Stimulated activated CD8-positive, alpha-beta memory T cell treated with anti-CD3 and anti-CD28 coated beads, Interleukin-2, amount 100 ng/mL, for 48 hours (primary cell): ENCODE results near the gene ACTR1B.
"Not testable (repeated sequence)": the region's sequence is repeated elsewhere in the genome, so short reads cannot be mapped to it uniquely, and the experiment has no call there.

Experiments used
- DNase-seq, 2 donors: peaks; one replicate each; pipeline ENCODE4 v3.0.0-alpha.2; 2020; ENCODE audit warnings: low read depth in 2 of 2

Gene ACTR1B

DNA sequence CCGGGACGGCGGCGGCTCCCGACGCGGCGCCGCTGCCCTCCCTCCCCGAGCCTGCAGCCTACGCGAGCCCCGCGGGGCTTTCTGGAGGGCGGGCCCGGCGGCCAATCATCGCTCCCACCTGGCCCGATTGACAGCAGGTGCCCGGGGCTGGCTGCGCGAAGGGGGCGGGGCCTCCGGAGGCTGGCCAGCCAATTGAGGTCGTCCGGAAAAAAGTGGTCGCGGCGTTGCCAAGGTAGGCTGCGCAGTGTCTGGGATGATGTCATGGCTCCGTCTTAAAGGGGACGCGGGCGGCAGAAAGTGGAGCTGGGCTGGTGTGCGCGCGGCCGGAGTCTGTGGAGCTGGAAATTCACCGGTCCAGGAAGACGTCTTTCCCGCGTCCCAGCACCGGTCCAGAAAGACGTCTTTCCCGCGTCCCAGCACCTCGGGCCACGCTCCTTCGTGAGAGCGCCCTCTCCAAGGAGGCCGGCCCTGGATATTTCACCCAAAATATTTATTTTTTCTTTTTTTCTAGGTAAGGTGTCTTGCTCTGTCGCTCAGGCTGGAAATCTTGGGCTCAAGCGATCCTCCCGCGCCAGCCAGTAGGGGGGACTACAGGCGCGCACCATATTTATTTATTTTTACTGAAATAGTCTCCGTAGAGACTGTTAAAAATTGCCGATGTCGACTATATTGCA lies at the start of gene ACTR1B:
Gene ACTR1B, minus strand, starts transcription at position 83 of the 674 bp plus-strand sequence. CDS start 154 bp downstream, outside the sequence.
- DNase-seq: peak; percentile 95 to 97

- no peak for DNase-seq
Measured at GRCh38 chr2:97712693-97713295, 49.0 kb upstream of the ACTR1B start.

GRCh38 chr2:97712175-97712574 lies 48.3 kb upstream of the ACTR1B start:
- DNase-seq: not testable (repeated sequence)

DNA sequence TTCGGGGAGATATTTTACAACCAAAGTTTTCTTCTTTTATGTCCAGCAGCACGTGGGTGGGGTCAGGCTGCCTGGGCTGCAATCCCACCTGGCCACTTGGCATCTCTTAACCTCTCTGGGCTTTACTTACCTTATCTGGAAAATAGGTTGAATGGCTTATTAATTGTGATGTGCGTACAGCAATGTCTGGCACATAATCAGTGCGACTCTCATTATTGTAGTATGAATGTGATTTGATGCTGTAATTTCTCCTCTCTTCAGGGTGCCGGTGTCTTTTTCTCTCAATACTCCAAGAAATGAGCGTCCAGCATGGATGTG lies 47.5 kb upstream of the ACTR1B start:
- no peak for DNase-seq

- no peak for DNase-seq
Measured at GRCh38 chr2:97708608-97709007, 44.8 kb upstream of the ACTR1B start.

GRCh38 chr2:97708048-97708380 lies 44.2 kb upstream of the ACTR1B start:
- no peak for DNase-seq

- DNase-seq: no peak
Measured at GRCh38 chr2:97707362-97708047, 43.7 kb upstream of the ACTR1B start.

DNA sequence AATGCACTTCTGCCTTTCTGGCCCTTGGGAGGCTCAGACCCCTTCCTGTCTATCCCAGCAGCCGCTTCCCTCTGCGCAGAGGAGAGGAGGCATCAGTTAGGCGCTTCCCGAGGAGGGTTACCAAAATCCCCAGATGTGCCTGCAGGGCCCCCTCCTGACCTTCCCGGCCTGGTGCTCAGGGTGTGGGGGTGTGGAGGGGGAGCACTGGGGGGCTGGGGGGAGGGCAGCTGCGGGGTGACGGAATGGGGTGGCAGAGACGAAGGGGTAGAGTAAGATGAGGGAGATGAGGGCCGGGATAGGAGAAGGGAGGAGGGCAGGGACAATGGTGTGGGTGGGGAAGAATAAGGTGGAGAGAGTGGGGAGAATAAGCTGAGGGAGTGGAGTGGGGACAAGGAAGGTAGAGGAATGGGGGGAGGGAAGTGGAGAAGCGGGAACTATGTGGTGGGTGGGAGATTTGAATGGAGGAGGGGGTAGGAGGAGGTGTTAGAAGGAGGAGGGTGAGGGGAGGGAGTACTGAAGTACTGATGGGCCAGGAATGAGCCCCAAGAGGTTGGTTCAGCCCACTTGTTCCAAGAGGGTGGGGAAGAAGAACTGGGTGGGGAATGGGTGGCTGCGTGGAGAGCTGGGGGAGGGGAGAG lies 43.0 kb upstream of the ACTR1B start:
- no peak for DNase-seq

GRCh38 chr2:97706112-97706511 lies 42.3 kb upstream of the ACTR1B start:
- DNase-seq: no peak

GRCh38 chr2:97704989-97705388 lies 41.1 kb upstream of the ACTR1B start:
- no peak for DNase-seq

- DNase-seq: no peak
Measured at GRCh38 chr2:97703741-97704140, 39.9 kb upstream of the ACTR1B start.

DNA sequence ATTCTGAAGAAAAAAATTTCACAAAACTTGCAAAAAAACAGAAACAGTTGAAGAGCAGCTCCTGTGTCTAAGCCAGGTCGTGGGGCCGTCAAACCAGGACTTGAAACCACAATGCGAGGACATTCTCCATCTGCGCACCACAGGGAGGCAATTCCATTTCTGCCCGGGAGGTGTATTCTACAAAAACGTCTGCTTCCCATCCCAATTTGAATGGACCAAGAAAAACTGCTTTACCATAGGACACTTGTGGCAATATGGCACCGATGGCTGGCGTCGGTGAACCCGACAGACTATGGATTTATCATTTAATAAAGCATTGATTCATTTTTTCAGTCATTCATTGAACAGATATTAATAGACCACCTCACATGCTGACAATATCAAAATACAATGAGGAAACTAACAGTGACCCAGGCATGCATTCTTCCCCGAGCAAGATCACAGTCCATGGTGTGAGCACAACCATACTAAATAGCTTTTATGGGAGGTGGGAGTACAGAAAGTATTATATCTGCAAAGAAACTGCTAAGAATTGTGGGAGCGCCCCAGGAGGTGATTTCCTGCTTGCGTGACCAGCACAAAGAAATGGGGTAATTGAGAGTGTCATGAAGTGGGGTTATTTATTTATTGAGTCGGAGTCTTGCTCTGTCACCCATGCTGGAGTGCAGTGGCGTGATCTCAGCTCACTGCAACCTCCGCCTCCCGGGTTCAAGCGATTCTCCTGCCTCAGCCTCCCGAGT lies 39.1 kb upstream of the ACTR1B start:
- no peak for DNase-seq

DNA sequence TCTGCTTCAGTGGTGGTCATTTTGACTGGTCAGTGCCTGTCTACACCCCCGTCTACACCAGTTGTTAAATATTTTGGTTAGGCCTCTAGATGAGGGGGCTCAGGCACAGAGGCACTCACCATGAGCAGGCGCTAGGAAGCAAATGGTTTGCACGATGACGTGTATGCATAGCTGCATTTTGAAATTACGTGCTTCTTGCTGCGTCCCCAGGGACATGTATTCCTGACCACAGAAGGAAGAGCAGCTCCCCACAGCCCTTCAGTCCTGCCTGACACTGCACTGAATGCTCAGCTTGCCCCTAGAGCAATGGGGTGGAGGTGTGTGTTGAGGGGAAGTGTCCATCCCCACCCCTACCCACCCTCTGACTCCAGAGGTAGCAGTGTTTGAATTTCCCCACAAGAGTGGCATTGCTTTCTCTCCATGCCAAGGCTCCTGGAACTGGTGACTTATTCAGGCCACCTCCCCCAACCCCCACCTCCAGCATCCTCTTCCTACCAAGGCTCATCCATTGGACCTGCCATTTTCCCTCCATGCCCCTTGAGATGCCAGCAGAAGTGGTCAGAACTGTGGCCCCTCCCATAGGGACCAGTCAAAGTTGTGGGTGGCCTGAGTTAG lies 38.1 kb upstream of the ACTR1B start:
- DNase-seq: no peak

- DNase-seq: no peak
Measured at GRCh38 chr2:97701186-97701585, 37.3 kb upstream of the ACTR1B start.

- DNase-seq: peak in 1 of 2 donors; percentile 51
Measured at GRCh38 chr2:97699765-97700444, 36.1 kb upstream of the ACTR1B start.

DNA sequence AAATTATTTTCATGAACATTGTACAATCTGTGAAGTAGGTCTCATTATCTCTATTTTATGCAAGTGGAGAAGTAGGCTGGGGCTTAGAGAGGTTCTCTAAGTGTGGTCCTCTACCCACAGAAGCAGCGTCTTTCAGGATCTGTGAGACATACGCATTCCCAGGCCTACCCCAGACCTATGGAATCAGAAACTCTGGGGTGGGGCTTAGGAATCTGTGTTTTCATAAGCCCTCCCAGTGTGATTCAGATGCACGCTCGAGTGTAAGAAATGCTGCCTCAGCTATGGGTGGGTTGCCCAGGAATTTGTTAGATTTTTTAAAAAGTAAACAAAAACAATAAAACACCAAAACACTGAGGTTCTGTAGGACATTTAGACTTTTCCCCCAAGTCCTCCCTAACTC lies 34.7 kb upstream of the ACTR1B start:
- no peak for DNase-seq

DNA sequence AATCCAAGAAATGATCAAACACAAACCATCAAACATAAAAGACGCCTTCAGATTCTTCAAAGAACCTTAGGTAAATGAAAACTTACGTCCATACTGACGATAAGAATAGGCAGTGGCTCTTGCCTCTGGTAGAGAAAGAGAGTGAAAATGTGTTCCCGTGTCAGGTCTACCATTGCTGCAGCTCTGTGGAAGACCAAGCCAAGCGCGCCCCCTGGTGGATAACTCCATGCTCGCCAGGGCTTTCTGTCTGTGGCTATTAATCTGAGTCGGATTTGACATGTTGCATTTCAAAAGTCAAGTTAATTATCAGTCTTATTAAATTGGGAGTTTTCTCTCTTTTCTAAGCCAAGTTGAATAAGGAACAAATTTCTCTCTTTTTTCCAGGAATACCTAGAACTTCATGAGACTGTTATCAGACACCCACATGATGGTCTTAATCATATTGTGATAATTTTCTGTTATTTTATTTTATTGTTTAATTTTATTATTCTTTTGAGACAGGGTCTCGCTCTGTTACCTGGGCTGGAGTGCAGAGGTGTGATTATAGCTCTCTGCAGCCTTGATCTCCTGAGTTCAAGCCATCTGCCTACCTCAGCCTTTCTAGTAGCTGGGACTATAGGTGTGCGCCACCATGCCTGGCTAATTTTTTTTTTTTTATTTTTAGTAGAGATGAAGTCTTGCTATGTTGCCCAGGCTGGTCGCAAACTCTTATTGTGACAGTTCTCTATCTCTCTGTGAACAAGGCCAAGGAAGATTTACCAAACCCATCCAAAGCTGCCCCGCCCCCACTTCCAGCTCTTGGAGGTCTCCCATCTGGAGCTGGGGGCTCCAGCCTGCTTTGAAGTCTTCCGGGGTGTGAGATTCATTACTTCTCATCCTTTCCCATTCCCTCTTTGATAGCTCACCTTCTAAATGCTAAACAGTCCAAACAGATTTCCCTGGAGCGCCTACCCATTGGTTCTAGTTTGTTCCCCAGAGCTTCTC lies 33.7 kb upstream of the ACTR1B start:
- peak; percentile 87 to 90 for DNase-seq

DNA sequence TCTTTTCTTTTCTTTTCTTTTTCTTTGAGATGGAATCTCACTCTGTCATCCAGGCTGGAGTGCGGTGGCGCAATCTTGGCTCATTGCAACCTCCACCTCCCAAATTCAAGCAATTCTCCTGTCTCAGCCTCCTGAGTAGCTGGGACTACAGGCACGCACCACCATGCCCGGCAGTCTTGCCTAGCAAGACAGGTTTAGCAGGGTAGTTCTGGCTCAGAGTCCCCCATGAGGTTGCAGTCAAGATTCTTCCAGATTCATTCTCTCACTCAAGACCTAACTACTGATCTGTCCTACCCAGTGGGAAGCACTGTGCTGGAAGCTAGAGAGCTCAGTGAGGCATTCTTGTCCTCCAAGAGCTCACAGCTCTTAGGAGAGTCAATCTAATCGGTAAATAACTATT lies 31.9 kb upstream of the ACTR1B start:
- no peak for DNase-seq

DNA sequence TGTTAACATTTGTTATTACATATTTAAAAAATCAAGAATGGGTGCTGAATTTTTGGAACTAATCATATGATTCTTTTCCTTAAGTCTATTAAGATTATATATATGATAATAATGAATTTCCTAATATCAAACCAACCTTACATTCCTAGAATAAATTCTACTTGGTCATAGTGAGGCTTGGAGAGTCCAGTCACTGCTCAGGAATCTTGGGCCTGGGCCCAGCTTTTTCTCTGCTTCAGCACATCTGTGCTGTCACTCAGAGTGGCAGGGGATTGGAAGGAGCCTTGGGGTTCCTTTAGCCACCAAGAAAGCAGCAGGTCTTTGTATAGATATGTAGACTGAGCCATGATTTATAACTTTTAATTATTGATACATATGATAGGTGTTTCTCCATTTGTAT lies 29.6 kb upstream of the ACTR1B start:
- DNase-seq: no peak

DNA sequence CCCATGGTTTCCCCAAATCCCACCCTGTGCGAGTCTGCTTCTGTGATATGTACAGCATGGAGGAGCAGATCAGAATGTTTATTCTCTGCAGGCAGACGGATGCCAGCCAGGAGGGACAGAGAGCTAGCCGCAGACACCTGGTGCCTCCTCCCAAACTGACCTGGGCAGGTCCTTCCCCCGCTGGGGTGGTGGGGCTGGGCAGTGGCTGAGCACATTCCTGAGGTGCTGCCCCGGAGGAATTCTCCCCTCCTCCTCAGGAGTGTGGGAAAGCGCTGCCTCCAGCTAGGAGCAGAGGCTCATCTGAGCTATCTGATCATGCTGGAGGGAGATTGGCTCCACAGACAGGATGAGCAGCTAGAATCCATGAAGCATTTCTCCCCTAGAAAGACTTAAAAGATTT lies 27.3 kb upstream of the ACTR1B start:
- no peak for DNase-seq
